Keratinocyte (primary cell): ENCODE results near the gene URGCP.

Experiments used
- EZH2 ChIP-seq: IDR thresholded peaks from one replicate; pipeline ENCODE4 v1.6.1; 2012; ENCODE audit warnings: inconsistent platforms, mild to moderate bottlenecking, low read length, moderate library complexity
- TF ChIP-seq, protein P1 (sequence below), 3 experiments: IDR thresholded peaks in 1 of 3; conservative IDR thresholded peaks in 1 of 3; optimal IDR thresholded peaks in 1 of 3; 2 replicates in 2 of 3; 3 replicates in 1 of 3; pipeline versions ENCODE3 to v1.5.1; 2011; ENCODE audit warnings: low read length in 3 of 3, mild to moderate bottlenecking in 3 of 3, moderate library complexity in 2 of 3, control low read depth in 1 of 3, inconsistent platforms in 1 of 3; ENCODE audit not compliant: insufficient read depth in 2 of 3; ENCODE audit errors: extremely low read depth in 1 of 3

DNA sequence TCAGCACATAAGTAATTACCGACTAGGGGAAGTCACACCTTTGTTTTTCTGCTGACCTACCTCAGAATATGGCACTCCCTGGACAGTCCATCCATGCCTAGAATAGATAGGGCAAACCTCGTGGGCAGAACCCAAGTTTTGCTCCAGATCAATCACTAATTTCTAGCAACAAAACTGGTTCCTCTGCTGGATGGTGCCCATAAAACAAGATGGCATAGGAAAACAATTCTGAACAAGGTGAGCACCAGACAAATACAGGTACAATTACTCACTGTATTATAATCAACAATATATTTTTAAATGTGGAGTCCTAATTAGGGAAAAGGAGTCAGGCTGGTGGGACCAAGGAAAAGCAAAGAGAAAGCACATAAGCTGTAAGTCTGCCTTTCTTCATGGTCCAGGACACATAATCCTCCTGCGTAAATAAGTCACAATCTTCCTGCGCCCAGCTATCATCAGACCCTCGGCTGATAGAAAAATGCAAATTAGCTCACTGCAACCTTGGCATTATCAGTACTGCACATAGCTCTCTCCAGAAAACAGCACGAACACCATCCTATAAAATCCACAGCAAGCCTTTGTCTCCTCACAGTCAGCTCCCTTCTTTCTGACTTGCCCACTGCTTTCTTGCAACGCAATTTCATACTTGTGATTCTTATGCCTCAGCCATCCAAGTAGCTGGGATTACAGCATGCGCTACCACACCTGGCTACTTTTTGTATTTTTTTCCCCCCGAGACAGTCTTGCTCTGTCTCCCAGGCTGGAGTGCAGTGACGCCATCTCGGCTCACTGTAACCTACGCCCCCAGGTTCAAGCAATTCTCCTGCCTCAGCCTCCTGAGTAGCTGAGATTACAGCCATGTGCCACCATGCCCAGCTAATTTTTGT lies 15.1 kb downstream of the URGCP start:
- TF ChIP-seq, protein P1, sequence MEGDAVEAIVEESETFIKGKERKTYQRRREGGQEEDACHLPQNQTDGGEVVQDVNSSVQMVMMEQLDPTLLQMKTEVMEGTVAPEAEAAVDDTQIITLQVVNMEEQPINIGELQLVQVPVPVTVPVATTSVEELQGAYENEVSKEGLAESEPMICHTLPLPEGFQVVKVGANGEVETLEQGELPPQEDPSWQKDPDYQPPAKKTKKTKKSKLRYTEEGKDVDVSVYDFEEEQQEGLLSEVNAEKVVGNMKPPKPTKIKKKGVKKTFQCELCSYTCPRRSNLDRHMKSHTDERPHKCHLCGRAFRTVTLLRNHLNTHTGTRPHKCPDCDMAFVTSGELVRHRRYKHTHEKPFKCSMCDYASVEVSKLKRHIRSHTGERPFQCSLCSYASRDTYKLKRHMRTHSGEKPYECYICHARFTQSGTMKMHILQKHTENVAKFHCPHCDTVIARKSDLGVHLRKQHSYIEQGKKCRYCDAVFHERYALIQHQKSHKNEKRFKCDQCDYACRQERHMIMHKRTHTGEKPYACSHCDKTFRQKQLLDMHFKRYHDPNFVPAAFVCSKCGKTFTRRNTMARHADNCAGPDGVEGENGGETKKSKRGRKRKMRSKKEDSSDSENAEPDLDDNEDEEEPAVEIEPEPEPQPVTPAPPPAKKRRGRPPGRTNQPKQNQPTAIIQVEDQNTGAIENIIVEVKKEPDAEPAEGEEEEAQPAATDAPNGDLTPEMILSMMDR (optimal IDR thresholded peaks at IDR 0.05 in 1 of 3, IDR thresholded peaks at IDR 0.05 in 1 of 3, conservative IDR thresholded peaks at IDR 0.05 in 1 of 3; ENCODE audit: extremely low read depth in 1 of 3, insufficient read depth in 2 of 3, low read length in 3 of 3): no peak
- no peak for TF ChIP-seq EZH2
